ENCODE measurements around the gene IL22RA1.

- no peak for TF ChIP-seq POLR2AphosphoS5 (IDR thresholded peaks at IDR 0.05; ENCODE audit: low read depth, low read length)
- TF ChIP-seq SIN3A (IDR thresholded peaks at IDR 0.05; ENCODE audit: borderline replicate concordance, insufficient read depth, low read length), result no peak
- TF ChIP-seq TAF1 (IDR thresholded peaks at IDR 0.05; ENCODE audit: borderline replicate concordance, insufficient read depth, low read length), result no peak
- no peak for TF ChIP-seq REST (IDR thresholded peaks at IDR 0.05; ENCODE audit: insufficient read depth in 1 of 2, low read depth in 2 of 2, low read length in 2 of 2)
These were observed 16.4 kb upstream of the IL22RA1 start for GRCh38 chr1:24159366-24159765.

Measured in PFSK-1 (cell line).